RWPE1 (cell line): Measurements from ENCODE around the gene ZNRF4.

Experiments used
- CTCF ChIA-PET: fragments of 350-600 bp; sonication (Branson Sonifier 250); formaldehyde crosslinking; extraction: SDS; loops from one replicate; lab custom pipeline; 2021; lab: Yijun Ruan, JAX
- POLR2A ChIA-PET: fragments of 400-600 bp; formaldehyde crosslinking; extraction: SDS; loops from one replicate; lab custom pipeline; 2020; ENCODE audit warnings: antibody characterized with exemption; ENCODE audit not compliant: low non-redundant PET; lab: Yijun Ruan, JAX
- DNase-seq: peaks from one replicate; pipeline ENCODE4 v3.0.0; 2012; ENCODE audit warnings: low spot score
- H3K27ac ChIP-seq: fragments of 450-650 bp; 2 replicates; pipeline ENCODE4 v1.5.1; 2017
- CTCF ChIP-seq: fragments of 450-650 bp; conservative IDR thresholded peaks from 2 replicates; pipeline ENCODE4 v1.5.1; 2017; ENCODE audit warnings: low read depth, mild to moderate bottlenecking

ZNRF4 gene

GRCh38 chr19:5456130-5456840 is 1.1 kb downstream of the ZNRF4 start:
- CTCF ChIA-PET, result no interaction called here
- no peak for DNase-seq
- POLR2A ChIA-PET, result no interaction called here
- no peak for TF ChIP-seq CTCF
- H3K27ac ChIP-seq, result no peak overlapping the region

- no peak for TF ChIP-seq CTCF
- no peak for DNase-seq
- H3K27ac ChIP-seq, result no peak overlapping the region
- CTCF ChIA-PET, result no interaction called here
- POLR2A ChIA-PET, result no interaction called here
These were observed 1.6 kb downstream of the ZNRF4 start for GRCh38 chr19:5456841-5457200.

GRCh38 chr19:5457709-5458108 is 2.5 kb downstream of the ZNRF4 start:
- H3K27ac ChIP-seq, result no peak overlapping the region
- no peak for TF ChIP-seq CTCF
- CTCF ChIA-PET, result interaction anchor here (0.7 to 0.8 kb wide), 2 partner anchors 16 to 240 kb away, joined by 4 to 5 read pairs; no protein-coding TSS in a partner anchor
- POLR2A ChIA-PET, result no interaction called here
- DNase-seq, result no peak

GRCh38 chr19:5458420-5458819 is 3.2 kb downstream of the ZNRF4 start:
- CTCF ChIA-PET, result interaction anchor here (0.5 to 0.8 kb wide), 3 partner anchors 10 to 43 kb away, joined by 5 read pairs; no protein-coding TSS in a partner anchor
- TF ChIP-seq CTCF, result no peak
- H3K27ac ChIP-seq, result no peak overlapping the region
- POLR2A ChIA-PET, result no interaction called here
- no peak for DNase-seq

GRCh38 chr19:5459360-5459759 is 4.1 kb downstream of the ZNRF4 start:
- POLR2A ChIA-PET, result no interaction called here
- CTCF ChIA-PET, result interaction anchor here (0.6 to 0.7 kb wide), 2 partner anchors 9 to 158 kb away, joined by 4 to 5 read pairs; no protein-coding TSS in a partner anchor
- TF ChIP-seq CTCF, result no peak
- no peak for DNase-seq
- no peak overlapping the region for H3K27ac ChIP-seq

- no peak for TF ChIP-seq CTCF
- ChIA-PET CTCF (no interaction called here), POLR2A (no interaction called here)
- no peak overlapping the region for H3K27ac ChIP-seq
- DNase-seq, result no peak
These were observed 5.5 kb downstream of the ZNRF4 start for GRCh38 chr19:5460748-5461147.
